Activated CD4-positive, alpha-beta T cell treated with anti-CD3 and anti-CD28 coated beads, Interleukin-2, amount 50 U/mL, for 24 hours (primary cell): ENCODE results near the gene ADAMTS2.

Experiments
- DNase-seq, 2 donors: peaks; one replicate each; pipeline ENCODE4 v3.0.0-alpha.2; 2020; ENCODE audit warnings: low read depth in 1 of 2, low spot score in 1 of 2

The ADAMTS2 gene

DNA sequence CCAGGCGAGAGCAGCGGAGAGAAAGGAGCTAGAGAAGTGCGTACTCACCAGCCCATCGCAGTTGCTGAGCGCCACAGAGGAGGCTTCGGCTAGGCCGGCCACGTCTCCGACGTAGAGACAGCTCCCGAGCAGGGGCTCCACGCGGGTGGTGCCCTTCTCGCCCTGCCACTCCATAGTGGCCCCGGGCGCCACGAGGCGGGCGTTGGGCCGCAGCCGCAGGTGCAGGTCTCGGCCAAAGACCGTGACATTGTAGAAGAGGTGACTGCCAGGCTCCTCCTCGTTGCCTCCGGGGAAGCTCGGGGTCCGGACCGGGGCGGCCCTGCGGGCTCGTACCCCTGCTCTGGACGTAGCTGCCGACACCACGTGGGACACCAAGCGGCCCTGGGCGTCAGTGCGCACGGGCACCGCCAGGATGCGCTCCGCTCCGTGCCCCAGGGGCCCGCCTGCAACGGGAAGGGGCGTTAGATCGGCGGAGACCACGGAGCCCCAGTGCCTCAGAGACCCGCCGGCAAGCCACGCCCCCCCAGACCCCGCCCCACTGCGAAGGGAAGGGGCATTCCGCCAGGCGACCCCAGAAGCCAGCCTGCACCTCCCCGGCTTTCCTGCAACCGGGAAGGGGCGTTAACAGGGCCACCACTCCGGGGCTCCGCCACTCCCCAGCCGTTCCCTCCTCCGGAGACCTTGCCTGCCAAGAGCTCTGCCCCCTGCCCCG lies 1.4 kb downstream of the ADAMTS2 start:
- no peak for DNase-seq

- no peak for DNase-seq
Observed at GRCh38 chr5:179343021-179343718, 2.1 kb downstream of the ADAMTS2 start.

DNA sequence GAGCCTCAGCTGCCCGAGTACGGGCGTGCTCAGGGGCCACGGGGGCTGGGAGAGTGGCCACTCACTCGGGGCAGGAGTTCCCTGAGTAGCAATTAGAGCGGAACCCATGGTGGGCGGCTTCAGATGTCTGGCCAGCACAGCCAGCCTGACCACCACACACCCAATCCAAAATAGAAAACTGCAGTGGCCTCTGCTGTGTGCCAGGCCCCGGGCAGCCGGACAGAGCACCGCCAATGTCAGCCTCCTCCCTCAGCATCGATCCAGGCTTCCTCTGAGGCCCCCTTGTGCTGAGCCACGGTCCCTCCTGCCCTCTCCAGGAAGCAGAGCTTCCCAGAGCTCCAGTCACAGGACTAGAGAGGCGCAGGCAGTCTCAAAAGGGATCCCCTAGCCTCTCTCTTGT lies 2.7 kb downstream of the ADAMTS2 start:
- no peak for DNase-seq

DNA sequence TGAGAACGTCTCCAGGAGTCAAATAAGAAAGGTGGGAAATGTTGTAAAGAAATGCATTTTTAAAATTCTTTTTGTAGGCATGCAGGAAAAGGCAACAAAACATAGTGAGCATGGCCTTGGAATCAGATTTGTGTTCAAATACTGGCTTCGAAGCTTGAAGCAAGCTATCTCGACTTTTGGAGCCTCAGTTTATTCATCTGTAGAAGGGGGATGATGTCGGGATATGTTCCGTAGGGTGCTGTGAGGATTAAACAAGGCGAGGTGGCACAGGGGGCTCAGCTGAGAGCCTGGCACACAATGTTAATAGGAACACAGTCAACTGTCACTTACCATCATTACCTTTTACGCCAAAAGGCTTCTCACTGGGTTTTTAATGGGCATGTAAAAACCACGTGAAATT lies 4.8 kb downstream of the ADAMTS2 start:
- DNase-seq: no peak

DNA sequence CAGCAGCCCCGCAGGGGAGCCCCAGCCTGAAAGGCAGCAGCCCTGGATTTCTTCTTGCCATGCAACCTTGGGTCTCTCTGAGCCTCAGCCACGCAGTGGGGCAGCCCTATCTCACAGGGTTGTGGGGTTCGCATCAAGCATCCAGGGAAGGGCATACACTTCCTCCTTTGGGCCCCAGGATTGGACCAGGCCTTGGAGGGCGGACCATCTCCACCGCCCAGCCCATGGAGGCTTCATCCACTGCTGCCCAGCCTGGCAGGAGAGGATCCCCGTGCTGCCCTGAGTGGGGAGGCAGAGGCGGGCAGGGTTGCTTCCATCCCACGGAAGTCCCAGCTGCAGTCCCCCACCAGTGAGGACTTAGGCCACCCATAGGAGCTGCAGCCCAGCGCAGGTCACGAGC lies 5.3 kb downstream of the ADAMTS2 start:
- no peak for DNase-seq

DNA sequence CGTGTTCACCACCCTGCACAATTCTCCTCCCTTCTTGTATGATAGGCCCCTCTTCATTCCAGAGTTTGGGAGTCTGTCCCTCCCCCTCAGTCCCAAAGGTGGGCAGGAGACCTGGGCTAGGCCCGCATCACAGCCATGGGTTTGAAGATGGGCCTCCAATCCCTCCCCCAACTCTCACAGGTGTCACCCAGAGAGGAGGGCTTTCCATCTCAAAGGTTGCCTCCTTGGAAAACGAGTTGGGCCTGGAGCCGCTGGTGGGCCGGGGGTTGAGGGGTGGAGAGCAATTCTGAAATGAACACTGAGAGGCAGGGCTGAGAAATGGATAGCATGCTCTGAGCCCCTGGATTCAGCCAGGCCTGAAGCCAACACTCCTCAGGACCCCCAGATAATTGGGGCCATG lies 6.2 kb downstream of the ADAMTS2 start:
- DNase-seq: no peak

DNA sequence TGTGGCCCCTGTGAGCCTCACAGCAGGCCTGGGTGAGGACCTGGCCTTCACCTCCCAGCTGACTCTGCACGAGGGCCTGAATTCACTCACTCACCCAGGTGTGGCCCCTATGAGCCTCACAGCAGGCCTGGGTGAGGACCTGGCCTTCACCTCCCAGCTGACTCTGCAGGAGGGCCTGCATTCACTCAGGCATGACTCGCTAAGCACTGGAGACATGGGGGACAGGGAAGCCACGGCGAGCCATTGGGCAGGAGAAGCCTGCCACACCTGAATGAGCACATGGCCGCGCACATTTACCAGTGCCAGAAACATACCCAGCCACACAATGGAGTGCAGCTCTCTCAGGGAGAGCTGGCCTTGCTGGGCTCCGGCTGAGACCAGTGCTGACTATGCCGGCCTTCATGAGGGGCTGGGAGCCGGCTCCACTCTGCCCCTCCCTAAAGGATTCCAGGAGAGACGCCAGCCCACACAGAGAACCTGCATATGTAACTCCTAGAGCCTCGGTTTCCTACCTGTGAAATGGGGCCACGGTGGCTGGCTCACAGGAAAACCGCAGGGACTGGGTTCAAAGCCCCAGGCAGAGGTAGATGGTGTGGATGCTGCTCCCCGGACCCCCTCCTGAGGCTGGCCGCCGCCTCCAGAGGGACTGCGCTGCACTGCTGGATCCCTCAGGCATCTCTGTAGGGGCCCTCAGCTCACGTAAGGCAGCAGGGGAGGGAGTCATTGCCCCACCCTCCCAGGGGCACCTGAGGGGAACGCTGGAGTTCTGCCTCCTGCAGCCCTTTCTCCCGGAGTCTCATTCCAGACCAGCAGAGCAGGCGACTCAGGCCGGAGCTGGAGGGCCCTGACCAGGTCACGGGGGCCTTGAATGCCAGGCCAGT lies 7.2 kb downstream of the ADAMTS2 start:
- no peak for DNase-seq

GRCh38 chr5:179336871-179337795 lies 8.1 kb downstream of the ADAMTS2 start:
- DNase-seq: no peak

- no peak for DNase-seq
Observed at GRCh38 chr5:179336126-179336870, 9.0 kb downstream of the ADAMTS2 start.

- DNase-seq: no peak
Observed at GRCh38 chr5:179333796-179334761, 11.2 kb downstream of the ADAMTS2 start.

GRCh38 chr5:179332741-179333290 lies 12.4 kb downstream of the ADAMTS2 start:
- no peak for DNase-seq

GRCh38 chr5:179331591-179332375 lies 13.5 kb downstream of the ADAMTS2 start:
- DNase-seq: no peak

DNA sequence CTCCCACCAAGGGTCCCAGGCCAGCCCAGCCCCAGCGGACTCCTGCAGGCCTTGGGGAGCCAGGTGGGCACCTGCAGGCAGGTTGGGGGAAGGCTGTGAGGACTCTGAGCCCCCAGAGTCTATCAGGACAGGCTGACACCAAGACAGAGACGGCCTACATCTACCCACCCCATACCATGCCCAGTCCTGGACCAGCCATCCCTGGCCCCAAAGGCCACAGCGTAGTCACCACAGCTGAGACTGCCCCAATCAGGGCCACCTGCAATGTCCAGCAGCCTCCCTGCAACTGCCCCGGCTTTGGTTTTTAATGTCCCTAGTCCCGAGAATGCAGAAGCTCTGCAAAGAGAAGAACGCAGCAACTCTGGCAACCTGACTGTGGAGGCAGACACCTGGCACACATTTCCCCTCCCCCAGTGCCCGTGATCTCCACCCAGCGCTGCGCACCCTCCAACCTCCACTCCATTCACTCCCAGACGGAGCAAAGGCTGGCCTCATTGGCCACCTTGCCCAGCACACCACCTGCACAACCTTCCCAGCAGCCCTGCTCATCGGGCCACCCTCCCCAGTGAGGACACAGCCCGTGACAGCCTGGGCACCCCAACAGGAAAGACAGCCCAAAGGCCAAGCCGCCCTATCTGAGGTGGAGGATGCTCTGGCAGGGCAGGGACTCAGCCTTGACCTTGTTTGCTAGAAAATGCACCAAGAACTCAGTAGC lies 14.9 kb downstream of the ADAMTS2 start:
- DNase-seq: no peak

GRCh38 chr5:179328291-179328690 lies 17.0 kb downstream of the ADAMTS2 start:
- DNase-seq: no peak

DNA sequence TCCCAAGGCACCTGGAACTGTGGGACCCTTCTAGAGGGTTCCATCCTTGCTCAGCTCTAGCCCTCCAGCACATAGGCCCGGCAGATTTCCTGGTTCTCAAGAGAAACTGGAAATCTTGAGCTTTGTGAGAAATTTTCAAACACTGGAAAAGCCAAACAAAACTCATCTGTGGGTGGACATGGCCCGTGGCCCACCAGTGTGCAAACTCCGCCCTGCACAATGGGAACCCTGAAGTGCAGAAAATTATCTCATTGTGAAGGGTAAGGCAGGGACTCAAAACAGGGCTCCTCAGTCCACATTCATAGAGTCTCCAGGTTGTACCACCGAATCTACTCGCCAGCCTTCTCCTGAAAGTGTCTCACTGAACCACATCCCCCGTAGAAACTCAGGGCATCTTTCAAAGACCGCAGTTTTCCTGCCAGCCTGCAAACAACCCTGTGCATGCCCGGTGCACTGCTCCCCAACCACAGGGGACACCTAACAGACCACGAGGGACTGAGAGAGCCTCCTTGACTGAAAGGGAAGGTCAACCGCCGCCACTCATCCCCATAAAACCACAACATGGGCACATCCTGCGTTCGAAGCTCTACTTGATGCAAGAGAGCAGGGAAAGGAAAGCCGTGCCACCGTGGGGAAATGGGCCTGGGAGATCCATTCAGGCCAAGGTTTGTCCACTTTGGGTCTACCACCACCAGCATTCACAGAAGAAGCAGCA lies 18.1 kb downstream of the ADAMTS2 start:
- DNase-seq: no peak

DNA sequence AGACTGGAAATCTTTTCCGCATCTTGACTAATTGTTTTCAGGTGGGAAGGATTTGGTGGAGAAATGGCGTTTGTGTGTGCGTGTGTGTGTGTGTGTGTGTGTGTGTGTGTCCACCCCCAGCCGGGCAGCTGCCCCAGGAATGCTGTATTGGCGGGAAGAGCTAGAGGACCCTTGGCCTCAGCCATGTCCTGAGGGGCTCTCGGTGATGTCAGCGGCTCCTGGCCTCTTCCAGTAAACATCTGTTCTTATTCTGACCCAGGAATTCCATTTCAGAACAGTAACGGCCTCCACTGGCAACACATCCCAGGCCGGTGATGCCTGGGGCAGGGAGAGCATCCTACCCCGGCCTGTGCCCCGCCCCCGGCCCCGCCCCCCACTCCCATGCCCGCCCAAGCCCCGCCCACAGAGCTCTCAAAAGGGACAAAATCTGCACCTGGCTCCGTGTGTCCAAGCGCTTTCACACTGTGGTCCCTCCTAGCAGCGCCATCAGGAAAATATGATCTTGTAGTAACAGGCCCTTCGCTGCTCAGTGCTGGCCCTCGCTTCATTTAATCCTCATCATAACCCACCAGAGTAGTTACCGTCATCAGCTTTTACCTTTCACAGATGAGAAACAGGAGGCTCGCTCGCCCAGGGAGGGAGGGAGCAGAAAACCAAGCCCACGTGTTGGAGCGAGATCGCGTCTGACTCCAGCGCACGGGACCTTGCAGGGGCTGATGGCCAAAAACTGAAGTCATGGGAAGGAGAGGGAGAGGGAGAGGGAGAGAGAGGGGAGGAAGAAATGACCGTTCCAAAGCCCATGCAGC lies 18.9 kb downstream of the ADAMTS2 start:
- DNase-seq: no peak
